SH-SY5Y (cell line): Measurements from ENCODE around the gene DNAJC28.

Source experiments
- GATA2 ChIP-seq: IDR thresholded peaks from 2 replicates; pipeline ENCODE4 v1.6.1; 2011; ENCODE audit warnings: mild to moderate bottlenecking, low read depth, low read length
- GATA3 ChIP-seq: IDR thresholded peaks from 2 replicates; pipeline ENCODE4 v1.6.1; 2011; ENCODE audit warnings: low read depth, mild to moderate bottlenecking, low read length, moderate library complexity

GRCh38 chr21:33492571-33492970 lies 1.1 kb upstream of the DNAJC28 start:
- TF ChIP-seq GATA2: no peak
- TF ChIP-seq GATA3: no peak
